ENCODE data around the gene ARHGAP35. TPM values are rescaled to one million over a fixed set of nuclear protein-coding genes. Genes with fewer than 3 reads are reported as not detected.

Gene ARHGAP35
- polyA plus RNA-seq, 3 donors from 2014 or later: 1.5 to 6.9 (median 2.7) TPM

GRCh38 chr19:46906221-46906620 lies 45.4 kb downstream of the ARHGAP35 start:
- DNase-seq: no peak
- Mint-ChIP-seq H3K4me3 (no peak overlapping the region), H3K4me1 (peaks cover 62 to 65% of the 10 kb centered on the region in 2 donors), H3K27ac (peak overlapping the region in 2 of 6 donors; percentile 31 to 58), H3K27me3 (ENCODE audit: low read depth in 3 of 3) (no peaks in the 10 kb centered on the region), H3K9me3 (no peaks in the 10 kb centered on the region), H3K36me3 (no peaks in the 10 kb centered on the region)

- H3K27ac Mint-ChIP-seq: no peak overlapping the region
- DNase-seq: no peak
- no peaks in the 10 kb centered on the region for H3K36me3 Mint-ChIP-seq
- no peak overlapping the region for H3K4me3 Mint-ChIP-seq
- no peaks in the 10 kb centered on the region for H3K27me3 Mint-ChIP-seq (ENCODE audit: low read depth in 3 of 3)
- H3K9me3 Mint-ChIP-seq: no peaks in the 10 kb centered on the region
- peaks cover 49 to 54% of the 10 kb centered on the region in 2 donors for H3K4me1 Mint-ChIP-seq
Measured at GRCh38 chr19:46907880-46908279, 47.1 kb downstream of the ARHGAP35 start.

GRCh38 chr19:46909356-46909755 lies 48.6 kb downstream of the ARHGAP35 start:
- Mint-ChIP-seq H3K9me3 (no peaks in the 10 kb centered on the region), H3K4me1 (peaks cover 48 to 53% of the 10 kb centered on the region in 2 donors), H3K27ac (peak overlapping the region in 1 of 6 donors; percentile 37), H3K4me3 (no peak overlapping the region), H3K36me3 (no peaks in the 10 kb centered on the region), H3K27me3 (ENCODE audit: low read depth in 3 of 3) (no peaks in the 10 kb centered on the region)
- no peak for DNase-seq

Other genes with a start within 250 kb of the ARHGAP35 start
- gene PTGIR, start 235.9 kb upstream of the ARHGAP35 start, polyA plus RNA-seq: under 1 TPM in 2 of 3 donors, not detected in 1; 0.14 to 0.52 TPM
- gene GNG8, start 224.8 kb upstream of the ARHGAP35 start, polyA plus RNA-seq: not detected
- gene DACT3, start 199.8 kb upstream of the ARHGAP35 start, polyA plus RNA-seq: not detected
- 100 to 1,000 TPM in 1 of 3 donors, 10 to 100 TPM in 2; 36.3 to 116 (median 36.3) TPM for gene PRKD2, start 143.9 kb upstream of the ARHGAP35 start, polyA plus RNA-seq
- gene FKRP, start 114.9 kb upstream of the ARHGAP35 start, polyA plus RNA-seq: 1 to 10 TPM in 2 of 3 donors, not detected in 1; 2.2 to 5.4 TPM
- gene STRN4, start 114.5 kb upstream of the ARHGAP35 start, polyA plus RNA-seq: 10 to 100 TPM in 2 of 3 donors, 1 to 10 TPM in 1; 8.8 to 26.8 (median 10.8) TPM
- gene SLC1A5, start 72.4 kb upstream of the ARHGAP35 start, polyA plus RNA-seq: 10 to 100 TPM; 17.4 to 37.7 (median 32.6) TPM
- gene AP2S1, start 10.2 kb upstream of the ARHGAP35 start, polyA plus RNA-seq: 100 to 1,000 TPM in 1 of 3 donors, 10 to 100 TPM in 2; 86.8 to 116 (median 90.3) TPM
- gene NPAS1, start 158.8 kb downstream of the ARHGAP35 start, polyA plus RNA-seq: not detected
- 100 to 1,000 TPM; 175 to 285 (median 192) TPM for gene TMEM160, start 187.6 kb downstream of the ARHGAP35 start, polyA plus RNA-seq